ENCODE measurements around the gene RORC. TPM values are rescaled to one million over a fixed set of nuclear protein-coding genes. Genes with fewer than 3 reads are reported as not detected.

RORC gene
- total RNA-seq, 1 donor from 2014 or later = not detected

- Mint-ChIP-seq H3K9me3 (ENCODE audit: low read depth) (no peaks in the 10 kb centered on the region), H3K27me3 (peaks cover 17% of the 10 kb centered on the region), H3K36me3 (ENCODE audit: insufficient read depth) (no peaks in the 10 kb centered on the region), H3K27ac (no peak overlapping the region), H3K4me1 (ENCODE audit: low read depth) (no peaks in the 10 kb centered on the region), H3K4me3 (ENCODE audit: low read depth) (no peak overlapping the region)
- TF ChIP-seq CTCF (IDR thresholded peaks at IDR 0.05; ENCODE audit: unreplicated experiment) = no peak
- no peak for DNase-seq (ENCODE audit: low spot score, unreplicated experiment)
Observed at GRCh38 chr1:151854658-151855057, 23.1 kb upstream of the RORC start.

- H3K27me3 Mint-ChIP-seq = peaks cover 11% of the 10 kb centered on the region
Observed at GRCh38 chr1:151853411-151853943, 21.9 kb upstream of the RORC start, which contains the start of gene THEM5. Gene THEM5 (minus strand): TSS chr1:151853712. CDS start chr1:151853565, 147 bp downstream.

GRCh38 chr1:151852733-151853132, 21.1 kb upstream of the RORC start:
- peak overlapping the region; percentile 49 for H3K27ac Mint-ChIP-seq
- H3K36me3 Mint-ChIP-seq (ENCODE audit: insufficient read depth) = no peaks in the 10 kb centered on the region
- no peaks in the 10 kb centered on the region for H3K9me3 Mint-ChIP-seq (ENCODE audit: low read depth)
- DNase-seq (ENCODE audit: low spot score, unreplicated experiment) = no peak
- no peak for TF ChIP-seq CTCF (IDR thresholded peaks at IDR 0.05; ENCODE audit: unreplicated experiment)
- no peak overlapping the region for H3K4me3 Mint-ChIP-seq (ENCODE audit: low read depth)
- no peaks in the 10 kb centered on the region for H3K4me1 Mint-ChIP-seq (ENCODE audit: low read depth)
- H3K27me3 Mint-ChIP-seq = peaks cover 11% of the 10 kb centered on the region

More at GRCh38 chr1:151853411-151853943, 21.9 kb upstream of the RORC start, which contains the start of gene THEM5:
- Mint-ChIP-seq H3K4me3 (ENCODE audit: low read depth) (no peak within 1 kb of the TSS), H3K36me3 (ENCODE audit: insufficient read depth) (no peaks in the 10 kb centered on the region), H3K9me3 (ENCODE audit: low read depth) (no peaks in the 10 kb centered on the region), H3K4me1 (ENCODE audit: low read depth) (no peaks in the 10 kb centered on the region), H3K27ac (peak within 1 kb of the TSS; percentile 49)
- TF ChIP-seq CTCF (IDR thresholded peaks at IDR 0.05; ENCODE audit: unreplicated experiment) = no peak
- no peak for DNase-seq (ENCODE audit: low spot score, unreplicated experiment)

GRCh38 chr1:151851886-151852285, 20.3 kb upstream of the RORC start:
- no peaks in the 10 kb centered on the region for H3K4me1 Mint-ChIP-seq (ENCODE audit: low read depth)
- no peak overlapping the region for H3K4me3 Mint-ChIP-seq (ENCODE audit: low read depth)
- no peak for DNase-seq (ENCODE audit: low spot score, unreplicated experiment)
- no peaks in the 10 kb centered on the region for H3K9me3 Mint-ChIP-seq (ENCODE audit: low read depth)
- no peak for TF ChIP-seq CTCF (IDR thresholded peaks at IDR 0.05; ENCODE audit: unreplicated experiment)
- no peak overlapping the region for H3K27ac Mint-ChIP-seq
- H3K27me3 Mint-ChIP-seq = peaks cover 9% of the 10 kb centered on the region
- no peaks in the 10 kb centered on the region for H3K36me3 Mint-ChIP-seq (ENCODE audit: insufficient read depth)

- Mint-ChIP-seq H3K4me3 (ENCODE audit: low read depth) (no peak overlapping the region), H3K4me1 (ENCODE audit: low read depth) (no peaks in the 10 kb centered on the region), H3K27me3 (peaks cover 16% of the 10 kb centered on the region), H3K9me3 (ENCODE audit: low read depth) (no peaks in the 10 kb centered on the region), H3K27ac (no peak overlapping the region), H3K36me3 (ENCODE audit: insufficient read depth) (no peaks in the 10 kb centered on the region)
- no peak for DNase-seq (ENCODE audit: low spot score, unreplicated experiment)
- no peak for TF ChIP-seq CTCF (IDR thresholded peaks at IDR 0.05; ENCODE audit: unreplicated experiment)
Observed at GRCh38 chr1:151849871-151850270, 18.3 kb upstream of the RORC start.
